ENCODE measurements around the gene TRIM39. TPM values are rescaled to one million over a fixed set of nuclear protein-coding genes. Genes with fewer than 3 reads are reported as not detected.
A peak's percentile ranks its signal among the peaks of the same experiment; 100 is the strongest.
"Not testable (repeated sequence)": the region's sequence is repeated elsewhere in the genome, so short reads cannot be mapped to it uniquely, and the experiment has no call there.

Gene TRIM39
- 5.9 and 8.7 TPM in 2 replicates for total RNA-seq (2014; rRNA removed; shearing (Covaris generic))

DNA sequence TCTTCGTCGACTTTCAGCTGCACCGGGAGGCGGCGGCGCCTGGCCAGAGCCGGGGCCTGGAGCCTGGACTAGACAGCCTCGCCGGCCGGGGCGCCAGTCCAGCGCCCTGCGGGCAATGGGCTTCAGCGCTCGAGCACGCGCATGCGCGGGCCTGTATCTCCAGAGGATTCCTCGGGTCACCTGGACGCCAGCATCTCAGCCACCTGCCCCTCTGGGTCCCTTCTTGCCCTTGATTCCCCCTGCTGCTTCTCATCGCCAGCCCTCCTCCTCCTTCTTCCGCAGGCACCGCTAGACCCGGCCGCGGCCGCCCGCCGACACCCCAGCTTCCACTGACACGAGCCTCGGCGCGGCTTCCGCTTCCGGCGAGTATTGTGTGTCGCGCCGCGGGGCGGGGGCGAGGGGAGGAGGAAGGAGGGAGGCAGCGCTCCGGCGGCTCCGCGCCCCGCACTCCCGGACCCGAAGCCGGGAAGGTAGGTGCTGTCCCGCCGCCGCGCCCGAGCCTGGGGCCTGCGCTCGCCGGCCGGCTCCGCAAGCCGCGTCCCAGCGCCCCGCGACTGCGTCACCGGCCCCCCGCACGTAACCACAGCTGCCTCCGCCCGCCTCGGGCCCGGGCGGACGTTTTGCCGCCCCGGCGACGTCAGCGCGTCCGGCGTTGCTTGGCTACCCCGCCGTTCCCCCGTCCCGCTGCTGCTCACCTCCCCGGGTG, at the start of gene TRIM39:
TRIM39 (plus strand) TSS at position 402 of the 706 bp plus-strand sequence. CDS start 2,391 bp downstream, outside the sequence.
- Histone ChIP-seq H3K4me3 (peak within 1 kb of the TSS; percentile 95), H3K27me3 (no peaks in the 10 kb centered on the region), H3K36me3 (0 out of 2 replicates have a peak, but pooled peaks cover 2% of the 10 kb centered on the region), H3K9me3 (replicated peaks) (no peaks in the 10 kb centered on the region), H3K27ac (peak within 1 kb of the TSS; percentile 78), H3K4me1 (no peaks in the 10 kb centered on the region; the same call in 1 of the 2 replicates)
- peak; percentile 72 to 78 for DNase-seq

DNA sequence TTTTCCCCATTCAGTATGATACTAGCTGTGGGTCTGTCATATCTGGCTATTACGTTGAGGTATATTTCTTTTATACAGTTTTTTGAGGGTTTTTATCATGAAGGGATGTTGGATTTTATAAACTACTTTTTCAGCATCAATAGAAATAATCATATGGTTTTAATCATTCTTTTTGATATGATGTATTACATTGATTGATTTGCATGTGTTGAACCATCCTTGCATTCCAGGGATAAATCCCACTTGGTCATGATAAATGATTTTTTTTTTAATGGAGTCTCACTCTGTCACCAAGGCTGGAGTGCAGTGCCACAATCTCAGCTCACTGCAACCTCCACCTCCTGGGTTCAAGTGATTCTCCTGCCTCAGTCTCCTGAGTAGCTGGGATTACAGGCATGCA, 45.7 kb upstream of the TRIM39 start:
- H3K4me3 ChIP-seq, H3K4me1 ChIP-seq, H3K27ac ChIP-seq, H3K27me3 ChIP-seq, H3K36me3 ChIP-seq, DNase-seq: not testable (repeated sequence)
- H3K9me3 ChIP-seq (replicated peaks): peaks cover 16% of the 10 kb centered on the region

DNA sequence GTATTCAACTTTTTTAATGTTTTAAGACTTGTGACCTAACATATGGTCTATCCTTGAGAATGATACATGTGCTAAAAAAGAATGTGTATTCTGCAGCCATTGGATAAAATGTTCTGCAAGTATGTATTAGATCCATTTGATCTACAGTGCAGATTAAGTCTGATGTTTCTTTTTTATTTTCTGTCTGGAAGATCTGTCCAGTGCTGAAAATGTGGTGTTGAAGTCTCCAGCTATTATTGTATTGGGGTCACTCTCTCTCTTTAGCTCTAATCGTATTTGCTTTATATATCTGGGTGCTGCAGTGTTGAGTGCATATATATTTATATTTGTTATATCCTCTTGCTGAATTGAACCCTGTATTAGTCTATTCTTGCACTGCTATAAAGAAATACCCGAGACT, 44.2 kb upstream of the TRIM39 start:
- Histone ChIP-seq H3K27ac (no peak overlapping the region), H3K9me3 (replicated peaks) (peaks cover 16% of the 10 kb centered on the region), H3K4me3 (no peak overlapping the region), H3K36me3 (no peaks in the 10 kb centered on the region), H3K4me1 (no peaks in the 10 kb centered on the region), H3K27me3 (no peaks in the 10 kb centered on the region)
- no peak for DNase-seq

DNA sequence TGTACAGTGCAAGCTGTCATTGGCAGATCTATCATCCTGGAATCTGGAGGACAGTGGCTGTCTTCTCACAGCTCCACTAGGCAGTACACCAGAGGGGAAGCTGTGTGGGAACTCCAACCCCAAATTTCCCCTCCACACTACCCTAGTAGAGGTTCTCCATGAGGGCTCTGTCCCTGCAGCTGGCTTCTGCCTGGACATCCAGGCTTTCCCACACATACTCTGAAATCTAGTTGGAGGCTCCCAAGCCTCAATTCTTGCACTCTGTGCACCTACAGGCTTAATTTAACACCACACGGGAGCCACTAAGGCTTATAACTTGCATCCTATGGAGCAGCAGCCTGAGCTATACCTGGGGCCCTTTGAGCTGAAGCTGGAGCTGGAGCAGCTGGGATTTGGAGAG, 43.0 kb upstream of the TRIM39 start:
- Histone ChIP-seq H3K4me3 (no peak overlapping the region), H3K27me3 (no peaks in the 10 kb centered on the region), H3K36me3 (no peaks in the 10 kb centered on the region), H3K27ac (no peak overlapping the region), H3K4me1 (no peaks in the 10 kb centered on the region), H3K9me3 (replicated peaks) (peaks cover 16% of the 10 kb centered on the region)
- no peak for DNase-seq

DNA sequence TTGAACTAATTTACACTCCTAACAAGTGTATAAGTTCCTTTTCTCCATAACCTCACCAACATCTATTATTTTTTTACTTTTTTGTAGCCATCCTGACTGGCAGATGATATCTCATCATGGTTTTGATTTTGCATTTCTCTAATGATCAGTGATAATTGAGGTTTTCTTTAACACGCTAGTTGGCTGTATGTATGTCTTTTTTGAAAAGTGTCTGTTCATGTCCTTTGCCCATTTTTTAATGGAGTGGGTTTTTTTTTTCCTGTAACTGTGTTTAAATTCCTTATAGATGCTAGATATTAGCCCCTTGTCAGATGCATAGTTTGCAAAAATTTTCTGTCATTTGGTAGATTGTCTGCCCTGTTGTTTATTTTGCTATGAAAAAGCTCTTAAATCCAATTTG, 39.6 kb upstream of the TRIM39 start:
- H3K36me3 ChIP-seq: peaks cover 10% of the 10 kb centered on the region
- no peaks in the 10 kb centered on the region for H3K27me3 ChIP-seq
- H3K27ac ChIP-seq: no peak overlapping the region
- no peak for DNase-seq
- H3K4me3 ChIP-seq: no peak overlapping the region
- no peaks in the 10 kb centered on the region for H3K4me1 ChIP-seq
- peaks cover under 1% of the 10 kb centered on the region; the same call in 1 of the 2 replicates for H3K9me3 ChIP-seq (replicated peaks)

DNA sequence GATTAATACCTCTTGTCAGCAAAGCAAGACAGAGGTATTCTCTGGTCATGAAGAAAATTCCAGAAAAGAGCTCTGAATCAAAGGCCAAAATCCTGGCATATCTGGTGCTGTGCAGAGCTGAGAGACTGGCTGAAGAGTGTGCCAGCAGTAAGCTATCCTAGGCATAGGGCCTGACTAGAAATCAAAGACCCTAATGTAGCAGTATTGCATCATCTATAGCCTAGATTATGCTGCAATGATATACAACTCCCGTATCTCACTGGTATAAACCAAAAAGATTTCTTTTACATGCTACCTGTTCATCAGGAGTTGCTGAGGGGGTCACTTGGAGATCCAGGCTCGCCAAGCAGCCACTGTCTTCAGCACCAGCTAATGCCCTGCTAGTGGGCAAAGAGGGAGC, 30.9 kb upstream of the TRIM39 start:
- Histone ChIP-seq H3K4me1 (no peaks in the 10 kb centered on the region), H3K36me3 (peaks cover 21% of the 10 kb centered on the region), H3K9me3 (replicated peaks) (no peaks in the 10 kb centered on the region), H3K27me3 (no peaks in the 10 kb centered on the region), H3K4me3 (no peak overlapping the region), H3K27ac (no peak overlapping the region)
- DNase-seq: no peak

DNA sequence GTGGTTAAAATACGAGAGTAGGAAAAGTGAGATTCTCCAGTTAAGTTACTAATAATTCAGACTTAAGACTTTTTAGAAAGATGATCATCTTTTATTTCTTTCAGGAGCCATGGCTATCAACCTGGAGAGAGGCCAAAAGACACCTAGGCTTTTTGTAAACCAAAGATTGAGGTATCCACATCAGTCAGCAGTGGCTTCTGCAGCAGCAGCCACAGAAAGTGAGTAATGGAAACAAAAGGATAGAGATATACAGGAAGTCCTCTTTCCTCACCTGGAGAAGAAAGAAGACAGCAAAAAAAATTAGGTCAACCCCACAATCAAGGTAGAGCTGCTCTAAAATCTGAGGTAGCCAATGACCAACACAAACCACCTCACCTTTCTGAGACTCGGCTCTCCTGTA, 22.7 kb upstream of the TRIM39 start:
- no peaks in the 10 kb centered on the region for H3K27me3 ChIP-seq

DNA sequence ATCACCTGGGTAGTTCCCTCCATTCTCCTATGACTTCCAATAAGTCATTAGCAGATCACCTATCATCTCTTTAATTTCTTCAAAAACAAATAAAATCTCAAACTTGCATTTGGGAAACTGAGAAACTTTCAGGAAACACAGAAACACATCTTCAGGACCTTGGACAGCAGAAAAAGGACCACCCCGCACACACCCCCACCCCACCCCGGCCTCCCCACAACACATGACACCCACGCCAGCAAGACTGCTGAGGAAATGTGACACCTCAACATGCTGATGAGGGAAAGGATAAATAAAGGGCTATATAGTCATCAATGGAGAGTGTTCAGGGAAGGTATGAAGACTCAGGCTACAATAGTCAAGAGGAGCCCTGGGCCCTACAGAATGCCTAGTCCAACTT, 15.6 kb upstream of the TRIM39 start:
- DNase-seq: peak; percentile 27 to 41
- Histone ChIP-seq H3K4me1 (no peaks in the 10 kb centered on the region), H3K27ac (no peak overlapping the region), H3K9me3 (replicated peaks) (no peaks in the 10 kb centered on the region), H3K36me3 (peaks cover 2% of the 10 kb centered on the region), H3K4me3 (no peak overlapping the region), H3K27me3 (no peaks in the 10 kb centered on the region)

More for the DNA sequence above, 22.7 kb upstream of the TRIM39 start:
- no peaks in the 10 kb centered on the region for H3K4me1 ChIP-seq
- no peak for DNase-seq
- H3K36me3 ChIP-seq: peaks cover 13% of the 10 kb centered on the region; the same call in 1 of the 2 replicates
- no peak overlapping the region for H3K4me3 ChIP-seq
- H3K27ac ChIP-seq: no peak overlapping the region
- no peaks in the 10 kb centered on the region for H3K9me3 ChIP-seq (replicated peaks)

DNA sequence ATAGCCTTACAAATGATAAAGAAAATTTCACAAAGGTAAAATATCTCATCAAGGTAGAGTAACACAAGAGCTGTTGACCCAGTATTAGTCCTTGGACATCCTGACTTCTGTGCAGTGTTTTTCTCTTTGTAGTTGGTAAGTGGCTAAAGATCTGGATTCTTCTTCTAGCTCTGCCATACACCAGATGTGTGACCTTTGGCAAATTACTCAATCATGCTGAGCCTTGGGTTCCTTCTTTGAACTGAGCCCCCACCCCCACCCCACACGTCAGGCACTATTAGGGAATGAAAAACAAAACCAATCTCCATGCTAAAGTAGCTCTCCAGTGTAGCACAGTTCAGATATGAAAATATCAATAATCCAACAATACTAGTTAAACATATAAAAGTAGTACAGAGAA, 15.1 kb upstream of the TRIM39 start:
- H3K4me3 ChIP-seq: no peak overlapping the region
- H3K9me3 ChIP-seq (replicated peaks): no peaks in the 10 kb centered on the region
- peaks cover 2% of the 10 kb centered on the region for H3K36me3 ChIP-seq
- no peak overlapping the region for H3K27ac ChIP-seq
- no peaks in the 10 kb centered on the region for H3K4me1 ChIP-seq
- no peaks in the 10 kb centered on the region for H3K27me3 ChIP-seq
- DNase-seq: no peak

DNA sequence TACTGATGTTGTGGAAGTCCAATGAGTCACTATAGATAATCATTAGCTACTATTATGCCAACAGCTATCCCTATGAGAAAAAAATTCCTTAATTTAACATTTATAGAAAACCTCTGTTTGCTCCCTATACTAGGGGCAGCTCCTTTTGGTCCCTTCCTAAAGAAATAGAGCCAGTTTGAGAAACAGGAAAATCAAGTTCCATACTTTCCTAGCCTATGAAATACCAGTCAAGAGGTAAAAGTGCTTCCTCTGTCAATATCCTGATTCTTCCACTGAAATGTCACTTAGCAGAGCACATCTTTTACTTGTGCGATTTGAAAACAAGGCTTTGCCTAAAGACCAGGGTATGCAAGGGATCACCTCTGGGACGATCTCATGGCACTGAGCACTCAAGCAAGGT, 14.5 kb upstream of the TRIM39 start:
- DNase-seq: no peak

DNA sequence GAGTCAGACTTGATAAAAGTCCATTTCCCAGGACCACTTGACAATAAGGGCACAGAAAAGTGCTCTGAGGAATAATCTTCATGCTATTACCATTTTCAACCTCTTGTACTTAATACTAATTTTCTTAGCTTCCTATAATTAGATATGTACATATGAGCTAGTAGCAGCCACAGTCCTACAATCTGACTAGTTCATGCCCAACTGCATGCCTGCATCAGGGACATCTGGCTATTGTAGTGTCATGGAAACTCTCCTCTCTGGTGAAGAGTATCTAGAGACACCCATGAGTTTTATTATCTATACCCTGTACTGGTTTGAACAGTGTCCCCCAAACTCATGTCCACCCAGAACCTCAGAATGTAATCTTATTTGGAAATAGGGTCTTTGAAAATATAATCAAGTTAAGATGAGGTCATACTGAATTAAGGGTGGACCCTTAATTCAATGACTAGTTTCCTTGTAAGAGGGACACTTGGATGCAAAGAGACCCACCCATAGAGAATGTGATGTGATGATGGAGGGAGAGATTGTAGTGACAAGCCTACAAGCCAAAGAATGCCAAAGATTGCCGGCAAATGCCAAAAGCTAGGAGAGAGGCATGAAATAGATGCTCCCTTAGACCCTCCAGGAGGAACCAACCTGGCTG, 13.9 kb upstream of the TRIM39 start:
- Histone ChIP-seq H3K27ac (no peak overlapping the region), H3K36me3 (peaks cover 4% of the 10 kb centered on the region), H3K9me3 (replicated peaks) (no peaks in the 10 kb centered on the region), H3K4me1 (no peaks in the 10 kb centered on the region), H3K27me3 (no peaks in the 10 kb centered on the region), H3K4me3 (no peak overlapping the region)
- DNase-seq: no peak

More for the DNA sequence above, 14.5 kb upstream of the TRIM39 start:
- no peaks in the 10 kb centered on the region for H3K27me3 ChIP-seq
- no peak overlapping the region for H3K4me3 ChIP-seq
- H3K27ac ChIP-seq: no peak overlapping the region
- no peaks in the 10 kb centered on the region for H3K9me3 ChIP-seq (replicated peaks)
- H3K36me3 ChIP-seq: peaks cover 4% of the 10 kb centered on the region
- no peaks in the 10 kb centered on the region for H3K4me1 ChIP-seq

DNA sequence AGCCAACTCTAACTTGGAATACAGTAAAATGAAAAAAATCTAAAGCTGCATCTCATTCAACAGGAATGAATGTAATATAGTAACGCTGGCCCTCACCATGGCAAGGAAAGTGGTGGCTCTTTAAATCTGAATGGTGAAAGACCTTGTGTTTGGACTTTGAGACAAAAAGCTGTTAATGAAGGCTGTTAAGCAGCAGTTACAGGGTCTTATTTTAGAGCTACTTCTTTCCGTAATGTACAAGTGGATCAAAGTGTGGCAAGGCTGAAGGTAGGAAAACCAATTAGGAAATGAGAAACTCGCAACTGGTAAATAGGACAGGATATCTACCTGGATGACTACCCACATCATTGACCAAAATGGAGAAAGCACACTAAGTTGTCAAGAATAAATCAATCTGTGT, 11.6 kb upstream of the TRIM39 start:
- no peak for DNase-seq
- H3K27ac ChIP-seq: no peak overlapping the region
- H3K4me3 ChIP-seq: no peak overlapping the region
- H3K4me1 ChIP-seq: no peaks in the 10 kb centered on the region
- no peaks in the 10 kb centered on the region for H3K9me3 ChIP-seq (replicated peaks)
- no peaks in the 10 kb centered on the region for H3K27me3 ChIP-seq
- peaks cover 5% of the 10 kb centered on the region; the same call in 1 of the 2 replicates for H3K36me3 ChIP-seq

DNA sequence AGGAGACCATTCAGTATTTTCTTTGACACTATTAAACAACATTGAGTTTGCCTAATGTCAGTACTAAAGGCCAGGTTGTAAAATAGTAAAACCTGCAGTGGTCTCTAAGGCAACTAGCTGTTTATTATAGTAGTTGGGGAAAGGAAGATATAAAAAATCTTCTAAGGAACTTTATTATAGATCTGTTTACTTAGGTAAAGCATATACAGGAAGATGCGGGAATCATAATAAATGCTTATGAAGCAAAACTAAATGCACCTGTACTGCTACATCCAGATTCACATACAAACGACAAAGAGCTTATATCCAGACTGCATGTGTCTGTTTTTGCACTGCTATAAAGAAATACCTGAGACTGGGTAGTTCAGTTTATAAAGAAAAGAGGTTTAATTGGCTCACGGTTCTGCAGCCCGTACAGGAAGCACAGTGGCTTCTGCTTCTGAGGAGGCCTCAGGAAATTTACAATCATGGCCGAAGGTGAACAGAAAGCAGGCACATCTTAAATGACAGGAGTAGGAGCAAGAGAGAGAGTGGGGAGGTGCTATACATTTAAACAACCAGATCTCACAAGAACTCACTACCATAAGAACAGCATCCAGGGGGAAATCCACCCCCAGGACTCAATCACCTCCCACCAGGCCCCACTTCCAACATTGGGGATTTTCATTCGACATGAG, 8.7 kb upstream of the TRIM39 start:
- Histone ChIP-seq H3K9me3 (replicated peaks) (no peaks in the 10 kb centered on the region), H3K36me3 (peaks cover 8% of the 10 kb centered on the region; the same call in 1 of the 2 replicates), H3K4me1 (no peaks in the 10 kb centered on the region), H3K27ac (no peak overlapping the region), H3K4me3 (no peak overlapping the region), H3K27me3 (no peaks in the 10 kb centered on the region)
- no peak for DNase-seq

DNA sequence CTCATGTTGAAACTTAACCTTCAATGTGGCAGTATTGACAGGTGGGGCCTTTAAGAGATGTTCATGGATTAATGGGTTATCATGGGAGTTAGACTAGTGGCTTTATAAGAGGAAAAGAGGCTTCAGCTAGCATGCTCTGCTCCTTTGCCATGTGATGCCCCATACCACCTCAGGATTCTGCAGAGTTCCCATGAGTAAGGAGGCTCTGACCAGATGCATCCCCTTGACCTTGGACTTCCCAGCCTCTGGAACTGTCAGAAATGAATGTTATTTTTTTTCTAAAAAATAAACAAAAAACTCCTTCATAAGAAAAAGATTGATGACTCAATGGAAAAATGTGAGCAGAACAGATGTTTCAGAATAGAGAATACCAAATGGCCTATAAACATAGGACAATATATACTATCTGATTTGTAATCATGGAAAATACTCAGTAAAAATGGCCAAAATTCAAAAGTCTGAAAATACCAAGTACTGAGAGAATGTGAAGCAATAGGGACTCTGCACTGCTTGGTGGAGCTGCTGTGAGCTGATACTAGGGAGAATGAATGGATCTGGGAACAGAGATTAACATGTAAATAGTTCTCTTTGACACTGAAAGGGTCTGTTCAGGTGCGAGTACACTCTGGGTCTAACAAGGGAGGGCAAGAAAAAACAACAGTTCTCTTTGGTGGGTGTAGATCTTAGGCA, 7.4 kb upstream of the TRIM39 start:
- no peak for DNase-seq
- H3K27me3 ChIP-seq: no peaks in the 10 kb centered on the region

More for the DNA sequence above, 7.4 kb upstream of the TRIM39 start:
- H3K4me3 ChIP-seq: no peak overlapping the region
- peaks cover 8% of the 10 kb centered on the region; the same call in 1 of the 2 replicates for H3K36me3 ChIP-seq
- H3K27ac ChIP-seq: no peak overlapping the region
- no peaks in the 10 kb centered on the region; the same call in 1 of the 2 replicates for H3K4me1 ChIP-seq
- no peaks in the 10 kb centered on the region for H3K9me3 ChIP-seq (replicated peaks)
